HG03135 (cell line): Measurements from ENCODE around the gene ZNF682.
"Not testable (repeated sequence)": the region's sequence is repeated elsewhere in the genome, so short reads cannot be mapped to it uniquely, and the experiment has no call there.

Source experiments
- ATAC-seq: cut with Tn5 transposase; IDR thresholded peaks from one replicate; pipeline ENCODE4 v1.9.1; 2021; ENCODE audit warnings: mild to moderate bottlenecking, moderate library complexity; ENCODE audit not compliant: unreplicated experiment

ZNF682 gene

GRCh38 chr19:20005741-20006140 is 33.6 kb downstream of the ZNF682 start:
- no peak for ATAC-seq

GRCh38 chr19:19997656-19998268 is 41.5 kb downstream of the ZNF682 start:
- no peak for ATAC-seq

GRCh38 chr19:19966862-19967261 is 72.4 kb downstream of the ZNF682 start:
- ATAC-seq: no peak

- not testable (repeated sequence) for ATAC-seq
These were observed 73.2 kb downstream of the ZNF682 start for GRCh38 chr19:19966126-19966525.

- ATAC-seq: no peak
These were observed 74.9 kb downstream of the ZNF682 start for GRCh38 chr19:19964416-19964815.

- not testable (repeated sequence) for ATAC-seq
These were observed 80.0 kb downstream of the ZNF682 start for GRCh38 chr19:19959151-19959799.

GRCh38 chr19:19957766-19958165 is 81.5 kb downstream of the ZNF682 start:
- ATAC-seq: not testable (repeated sequence)

- no peak for ATAC-seq
These were observed 82.8 kb downstream of the ZNF682 start for GRCh38 chr19:19956434-19957075.

GRCh38 chr19:19955208-19955607 is 84.1 kb downstream of the ZNF682 start:
- ATAC-seq: no peak
